HepG2 (cell line): ENCODE results near the gene ALG9. TPM values are rescaled to one million over a fixed set of nuclear protein-coding genes. Genes with fewer than 3 reads are reported as not detected.

ENCODE experiments used
- ATM ChIP-seq: fragments of 450-650 bp; IDR thresholded peaks from 2 replicates; pipeline ENCODE4 v1.7.1; 2017; ENCODE audit warnings: mild to moderate bottlenecking, borderline replicate concordance
- E2F5 ChIP-seq: sonication (generic); formaldehyde crosslinking; conservative IDR thresholded peaks from 2 replicates; pipeline ENCODE4 v1.4.0; 2020; ENCODE audit warnings: missing genetic modification reagents
- FOSL2 ChIP-seq: sonication (generic); formaldehyde crosslinking; IDR thresholded peaks from 2 replicates; pipeline ENCODE4 v1.4.0; 2020; ENCODE audit warnings: missing genetic modification reagents
- KDM1A ChIP-seq: IDR thresholded peaks from 2 replicates; pipeline ENCODE4 v1.6.1; 2016; ENCODE audit warnings: missing compliant biosample characterization
- MLLT10 ChIP-seq: sonication (generic); formaldehyde crosslinking; IDR thresholded peaks from 2 replicates; pipeline ENCODE4 v1.4.0; 2020; ENCODE audit warnings: missing genetic modification reagents
- MXD3 ChIP-seq: IDR thresholded peaks from 2 replicates; pipeline ENCODE4 v1.6.1; 2016; ENCODE audit warnings: mild to moderate bottlenecking, missing biosample characterization, missing genetic modification reagents
- ONECUT2 ChIP-seq: sonication (generic); formaldehyde crosslinking; IDR thresholded peaks from 2 replicates; pipeline ENCODE4 v1.4.0; 2020; ENCODE audit warnings: missing genetic modification reagents
- REL ChIP-seq: sonication (generic); formaldehyde crosslinking; conservative IDR thresholded peaks from 2 replicates; pipeline ENCODE4 v1.8.0; 2022; ENCODE audit warnings: mild to moderate bottlenecking, missing genetic modification reagents, moderate library complexity
- TMF1 ChIP-seq: sonication (generic); formaldehyde crosslinking; IDR thresholded peaks from 2 replicates; pipeline ENCODE4 v1.8.1; 2022; ENCODE audit warnings: low read depth, missing genetic modification reagents
- TP53 ChIP-seq: sonication (generic); formaldehyde crosslinking; conservative IDR thresholded peaks from 2 replicates; pipeline ENCODE4 v1.4.0; 2020; ENCODE audit warnings: missing genetic modification reagents
- ZGPAT ChIP-seq: IDR thresholded peaks from 2 replicates; pipeline ENCODE4 v1.6.1; 2016; ENCODE audit warnings: mild to moderate bottlenecking
- ZNF296 ChIP-seq: sonication (generic); formaldehyde crosslinking; conservative IDR thresholded peaks from 2 replicates; pipeline ENCODE4 v1.5.0; 2020; ENCODE audit warnings: mild to moderate bottlenecking, missing genetic modification reagents
- polyA plus RNA-seq, 8 experiments: library from polyadenylated mRNA; depleted of rRNA in 3 of 8; stranded (reverse) in 7 of 8; unstranded in 1 of 8; fragments of >200 nt; fragmentation: Illumina TruSeq in 4 of 8; extraction: Trizol in 4 of 8; gene quantifications; 2 replicates each; pipeline versions ENCODE4 v1.2.1 to v1.2.3, GENCODE V29; 2011 to 2016; ENCODE audit warnings: low read depth in 4 of 8, missing spikeins in 1 of 8, mixed read lengths in 1 of 8; ENCODE audit not compliant: insufficient read depth in 1 of 8
- total RNA-seq, 5 experiments: library from RNA; depleted of rRNA; stranded (reverse); fragments of >200 nt; fragmentation: Illumina TruSeq; extraction: Trizol; gene quantifications; 2 replicates each; pipeline ENCODE4 v1.2.3, GENCODE V29; 2016; ENCODE audit warnings: low read depth in 1 of 5
- TF ChIP-seq, protein P1 (sequence below), 2 experiments: IDR thresholded peaks; 2 replicates each; pipeline ENCODE4 v1.6.1; 2011 to 2012; ENCODE audit warnings: low read length in 2 of 2, borderline replicate concordance in 1 of 2, low read depth in 1 of 2, mild to moderate bottlenecking in 1 of 2, moderate library complexity in 1 of 2
- TF ChIP-seq, protein P2 (sequence below): IDR thresholded peaks from 2 replicates; pipeline ENCODE4 v1.6.1; 2016; ENCODE audit warnings: missing compliant biosample characterization, missing genetic modification reagents, borderline replicate concordance
- TF ChIP-seq, protein P3 (sequence below): sonication (generic); formaldehyde crosslinking; IDR thresholded peaks from 2 replicates; pipeline ENCODE4 v1.4.0; 2020; ENCODE audit warnings: missing genetic modification reagents
- TF ChIP-seq, protein P4 (sequence below): sonication (generic); formaldehyde crosslinking; IDR thresholded peaks from 2 replicates; pipeline ENCODE4 v1.4.0; 2020; ENCODE audit warnings: missing genetic modification reagents; ENCODE audit errors: not compliant biosample characterization

ALG9 gene
- total and polyA plus RNA-seq, 2 of the 13 experiments (the other 11 are each of a cell fraction or from before 2014, with no cell fraction given), result 39.4 to 40.6 TPM

DNA sequence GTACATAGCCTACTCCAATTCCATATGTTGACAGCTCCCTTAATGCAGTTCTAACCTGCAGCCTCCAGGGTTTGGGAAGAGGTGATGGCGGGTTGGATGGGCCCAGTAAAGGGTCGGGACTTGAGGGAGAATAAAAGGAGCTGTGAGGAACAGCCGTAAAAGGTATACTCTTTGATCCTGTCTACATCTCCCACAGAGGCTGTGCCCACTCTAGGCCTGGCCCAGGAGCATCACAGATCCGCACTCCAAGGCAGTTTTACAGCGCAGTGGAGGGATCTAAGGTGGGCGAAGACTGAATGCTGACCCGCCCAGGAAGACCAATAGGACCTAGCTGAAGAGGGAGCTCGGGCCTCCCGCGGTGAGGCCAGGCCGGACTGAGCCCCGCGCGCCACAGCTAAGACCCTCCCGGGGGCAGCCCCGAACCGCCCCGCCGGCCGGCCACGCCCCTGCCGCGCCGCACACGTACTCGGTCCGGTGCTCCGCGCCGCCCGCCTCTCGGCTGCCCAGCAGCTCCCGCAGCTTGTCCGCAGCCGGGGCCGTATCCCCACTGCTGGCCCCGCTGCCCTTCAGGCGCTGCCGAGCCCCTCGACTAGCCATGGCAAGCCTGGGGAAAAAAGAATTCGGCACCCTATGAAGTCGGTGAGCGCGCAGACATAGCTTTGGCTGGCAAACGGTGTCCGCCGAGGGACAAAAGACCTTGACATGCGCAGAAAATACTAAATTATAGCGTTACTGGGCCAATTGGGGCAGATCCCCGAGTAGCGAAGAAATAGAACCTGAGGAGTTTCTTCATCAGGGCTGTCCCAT is at the start of gene ALG9 (continued):
- TF ChIP-seq, protein P1, sequence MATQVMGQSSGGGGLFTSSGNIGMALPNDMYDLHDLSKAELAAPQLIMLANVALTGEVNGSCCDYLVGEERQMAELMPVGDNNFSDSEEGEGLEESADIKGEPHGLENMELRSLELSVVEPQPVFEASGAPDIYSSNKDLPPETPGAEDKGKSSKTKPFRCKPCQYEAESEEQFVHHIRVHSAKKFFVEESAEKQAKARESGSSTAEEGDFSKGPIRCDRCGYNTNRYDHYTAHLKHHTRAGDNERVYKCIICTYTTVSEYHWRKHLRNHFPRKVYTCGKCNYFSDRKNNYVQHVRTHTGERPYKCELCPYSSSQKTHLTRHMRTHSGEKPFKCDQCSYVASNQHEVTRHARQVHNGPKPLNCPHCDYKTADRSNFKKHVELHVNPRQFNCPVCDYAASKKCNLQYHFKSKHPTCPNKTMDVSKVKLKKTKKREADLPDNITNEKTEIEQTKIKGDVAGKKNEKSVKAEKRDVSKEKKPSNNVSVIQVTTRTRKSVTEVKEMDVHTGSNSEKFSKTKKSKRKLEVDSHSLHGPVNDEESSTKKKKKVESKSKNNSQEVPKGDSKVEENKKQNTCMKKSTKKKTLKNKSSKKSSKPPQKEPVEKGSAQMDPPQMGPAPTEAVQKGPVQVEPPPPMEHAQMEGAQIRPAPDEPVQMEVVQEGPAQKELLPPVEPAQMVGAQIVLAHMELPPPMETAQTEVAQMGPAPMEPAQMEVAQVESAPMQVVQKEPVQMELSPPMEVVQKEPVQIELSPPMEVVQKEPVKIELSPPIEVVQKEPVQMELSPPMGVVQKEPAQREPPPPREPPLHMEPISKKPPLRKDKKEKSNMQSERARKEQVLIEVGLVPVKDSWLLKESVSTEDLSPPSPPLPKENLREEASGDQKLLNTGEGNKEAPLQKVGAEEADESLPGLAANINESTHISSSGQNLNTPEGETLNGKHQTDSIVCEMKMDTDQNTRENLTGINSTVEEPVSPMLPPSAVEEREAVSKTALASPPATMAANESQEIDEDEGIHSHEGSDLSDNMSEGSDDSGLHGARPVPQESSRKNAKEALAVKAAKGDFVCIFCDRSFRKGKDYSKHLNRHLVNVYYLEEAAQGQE (IDR thresholded peaks at IDR 0.05; ENCODE audit: borderline replicate concordance in 1 of 2, low read depth in 1 of 2, low read length in 2 of 2), result peak in 1 of 2 experiments; percentile 37; a peak in 1 of 4 replicates
- TF ChIP-seq KDM1A (CRISPR knock-in tag) (no peak), MLLT10 (CRISPR knock-in tag) (no peak), TP53 (CRISPR knock-in tag) (no peak), ATM (no peak), REL (CRISPR knock-in tag) (no peak), MXD3 (CRISPR knock-in tag) (0 out of 2 replicates have a peak, but pooled peaks have one; percentile 66), ONECUT2 (CRISPR knock-in tag) (no peak), E2F5 (no peak), TMF1 (peak; percentile 80; the same call in 1 of the 2 replicates), FOSL2 (0 out of 2 replicates have a peak, but pooled peaks have one; percentile 6), ZNF296 (CRISPR knock-in tag) (no peak), ZGPAT (no peak; the same call in 1 of the 2 replicates)
- TF ChIP-seq, protein P2, sequence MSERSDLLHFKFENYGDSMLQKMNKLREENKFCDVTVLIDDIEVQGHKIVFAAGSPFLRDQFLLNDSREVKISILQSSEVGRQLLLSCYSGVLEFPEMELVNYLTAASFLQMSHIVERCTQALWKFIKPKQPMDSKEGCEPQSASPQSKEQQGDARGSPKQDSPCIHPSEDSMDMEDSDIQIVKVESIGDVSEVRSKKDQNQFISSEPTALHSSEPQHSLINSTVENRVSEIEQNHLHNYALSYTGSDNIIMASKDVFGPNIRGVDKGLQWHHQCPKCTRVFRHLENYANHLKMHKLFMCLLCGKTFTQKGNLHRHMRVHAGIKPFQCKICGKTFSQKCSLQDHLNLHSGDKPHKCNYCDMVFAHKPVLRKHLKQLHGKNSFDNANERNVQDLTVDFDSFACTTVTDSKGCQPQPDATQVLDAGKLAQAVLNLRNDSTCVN (CRISPR knock-in tag), result no peak
- TF ChIP-seq, protein P3, sequence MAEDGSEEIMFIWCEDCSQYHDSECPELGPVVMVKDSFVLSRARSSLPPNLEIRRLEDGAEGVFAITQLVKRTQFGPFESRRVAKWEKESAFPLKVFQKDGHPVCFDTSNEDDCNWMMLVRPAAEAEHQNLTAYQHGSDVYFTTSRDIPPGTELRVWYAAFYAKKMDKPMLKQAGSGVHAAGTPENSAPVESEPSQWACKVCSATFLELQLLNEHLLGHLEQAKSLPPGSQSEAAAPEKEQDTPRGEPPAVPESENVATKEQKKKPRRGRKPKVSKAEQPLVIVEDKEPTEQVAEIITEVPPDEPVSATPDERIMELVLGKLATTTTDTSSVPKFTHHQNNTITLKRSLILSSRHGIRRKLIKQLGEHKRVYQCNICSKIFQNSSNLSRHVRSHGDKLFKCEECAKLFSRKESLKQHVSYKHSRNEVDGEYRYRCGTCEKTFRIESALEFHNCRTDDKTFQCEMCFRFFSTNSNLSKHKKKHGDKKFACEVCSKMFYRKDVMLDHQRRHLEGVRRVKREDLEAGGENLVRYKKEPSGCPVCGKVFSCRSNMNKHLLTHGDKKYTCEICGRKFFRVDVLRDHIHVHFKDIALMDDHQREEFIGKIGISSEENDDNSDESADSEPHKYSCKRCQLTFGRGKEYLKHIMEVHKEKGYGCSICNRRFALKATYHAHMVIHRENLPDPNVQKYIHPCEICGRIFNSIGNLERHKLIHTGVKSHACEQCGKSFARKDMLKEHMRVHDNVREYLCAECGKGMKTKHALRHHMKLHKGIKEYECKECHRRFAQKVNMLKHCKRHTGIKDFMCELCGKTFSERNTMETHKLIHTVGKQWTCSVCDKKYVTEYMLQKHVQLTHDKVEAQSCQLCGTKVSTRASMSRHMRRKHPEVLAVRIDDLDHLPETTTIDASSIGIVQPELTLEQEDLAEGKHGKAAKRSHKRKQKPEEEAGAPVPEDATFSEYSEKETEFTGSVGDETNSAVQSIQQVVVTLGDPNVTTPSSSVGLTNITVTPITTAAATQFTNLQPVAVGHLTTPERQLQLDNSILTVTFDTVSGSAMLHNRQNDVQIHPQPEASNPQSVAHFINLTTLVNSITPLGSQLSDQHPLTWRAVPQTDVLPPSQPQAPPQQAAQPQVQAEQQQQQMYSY (CRISPR knock-in tag), result no peak
- TF ChIP-seq, protein P4, sequence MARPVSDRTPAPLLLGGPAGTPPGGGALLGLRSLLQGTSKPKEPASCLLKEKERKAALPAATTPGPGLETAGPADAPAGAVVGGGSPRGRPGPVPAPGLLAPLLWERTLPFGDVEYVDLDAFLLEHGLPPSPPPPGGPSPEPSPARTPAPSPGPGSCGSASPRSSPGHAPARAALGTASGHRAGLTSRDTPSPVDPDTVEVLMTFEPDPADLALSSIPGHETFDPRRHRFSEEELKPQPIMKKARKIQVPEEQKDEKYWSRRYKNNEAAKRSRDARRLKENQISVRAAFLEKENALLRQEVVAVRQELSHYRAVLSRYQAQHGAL, result no peak
